DND-41 (cell line): ENCODE results near the gene SLC9A4.

Experiments
- CTCF ChIP-seq: IDR thresholded peaks from 2 replicates; pipeline ENCODE4 v1.5.1; 2012; ENCODE audit warnings: borderline replicate concordance, low read length, moderate library complexity, mild to moderate bottlenecking; ENCODE audit not compliant: poor library complexity, severe bottlenecking; ENCODE audit errors: extremely low read depth
- EZH2 ChIP-seq: IDR thresholded peaks from 3 replicates; pipeline ENCODE4 v1.6.1; 2012; ENCODE audit warnings: borderline replicate concordance, low read depth, mild to moderate bottlenecking, moderate library complexity, low read length, inconsistent platforms; ENCODE audit not compliant: severe bottlenecking

GRCh38 chr2:102506743-102507142 lies 33.7 kb downstream of the SLC9A4 start:
- no peak for TF ChIP-seq CTCF
- no peak for TF ChIP-seq EZH2
